Testis (tissue), 2 donors: ENCODE data around the gene OR5B21.

Experiments used
- CTCF ChIP-seq, 3 experiments: fragments of 450-650 bp in 2 of 3; fragments of 200-600 bp in 1 of 3; sonication (generic) in 1 of 3; IDR thresholded peaks; one replicate each; pipeline ENCODE4 v1.5.1; 2016 to 2019; ENCODE audit warnings: antibody characterized with exemption in 3 of 3, mild to moderate bottlenecking in 2 of 3, moderate library complexity in 1 of 3
- POLR2A ChIP-seq: fragments of 450-650 bp; IDR thresholded peaks from one replicate; pipeline ENCODE4 v1.6.1; 2017; ENCODE audit warnings: antibody characterized with exemption, mild to moderate bottlenecking, moderate library complexity

DNA sequence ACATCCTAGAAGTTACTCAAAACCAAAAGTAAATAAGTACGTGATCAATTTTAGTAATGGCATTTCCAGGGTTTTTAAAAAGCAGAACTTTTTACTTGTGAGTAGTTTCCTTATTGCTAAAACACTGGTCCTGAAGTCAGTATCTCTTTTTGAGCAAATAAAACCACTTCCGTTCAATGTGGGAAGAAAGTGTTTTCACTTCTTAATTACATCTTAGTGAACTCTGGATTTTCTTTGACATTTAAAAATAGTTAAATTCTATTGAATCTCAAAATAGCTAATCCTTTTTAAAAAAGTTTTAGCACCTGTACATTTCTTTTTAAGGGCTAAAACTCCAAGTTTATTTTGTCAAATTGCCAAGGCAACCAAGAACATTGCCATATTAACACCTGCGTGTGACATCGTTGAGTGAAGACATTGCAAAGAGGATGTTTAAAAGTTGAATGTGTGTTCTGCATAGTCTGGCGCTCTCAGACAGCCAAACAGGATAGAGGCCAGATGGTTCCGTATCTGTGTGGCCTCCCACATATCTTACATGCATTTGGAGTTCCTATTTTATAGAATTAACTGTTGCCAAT, 17.2 kb upstream of the OR5B21 start:
- no peak for TF ChIP-seq CTCF (IDR thresholded peaks at IDR 0.05)
- TF ChIP-seq POLR2A: no peak
